Lower lobe of right lung (tissue), 2 donors: ENCODE data around the gene L1CAM. TPM values are rescaled to one million over a fixed set of nuclear protein-coding genes. Genes with fewer than 3 reads are reported as not detected.

Source experiments
- ATAC-seq, 2 donors: fragments of 200-7000 bp; cut with Tn5 transposase; one replicate each; pipeline ENCODE4 v1.9.1; 2020 to 2022; ENCODE audit warnings: mild to moderate bottlenecking in 2 of 2, moderate library complexity in 2 of 2
- DNase-seq: peaks from one replicate; pipeline ENCODE4 v3.0.0-alpha.2; 2020
- H3K27ac ChIP-seq: fragments of 200-600 bp; one replicate; pipeline ENCODE4 v1.8.0; 2022
- H3K27me3 ChIP-seq: fragments of 200-600 bp; one replicate; pipeline ENCODE4 v1.8.0; 2022; ENCODE audit warnings: low read depth
- H3K36me3 ChIP-seq: fragments of 200-600 bp; one replicate; pipeline ENCODE4 v1.8.0; 2022; ENCODE audit warnings: mild to moderate bottlenecking
- H3K4me1 ChIP-seq: fragments of 200-600 bp; one replicate; pipeline ENCODE4 v1.8.0; 2022
- H3K4me3 ChIP-seq: fragments of 200-600 bp; one replicate; pipeline ENCODE4 v1.8.0; 2022; ENCODE audit warnings: mild to moderate bottlenecking
- H3K9me3 ChIP-seq: fragments of 200-600 bp; one replicate; pipeline ENCODE4 v1.8.0; 2022
- intact Hi-C: fragments of 100-400 bp; cut with DNase I; formaldehyde crosslinking; loops from one replicate; pipeline ENCODE4 v1.11.0; 2022
- total RNA-seq: library from RNA; stranded (reverse); fragmentation: NEBNext Ultra II Directional; extraction: Animal tissue kit (Norgen Biotek cat#: 25700); gene quantifications from one replicate; pipeline ENCODE4 v1.2.1, GENCODE V29; 2021
- TF ChIP-seq, protein P1 (sequence below): fragments of 200-600 bp; IDR thresholded peaks from one replicate; pipeline ENCODE4 v1.8.0; 2022; ENCODE audit warnings: antibody characterized with exemption, mild to moderate bottlenecking
- donor health status: DM: no; HTN: yes; CAD: no; lungs with severe emphysema.

The L1CAM gene
- total RNA-seq, 1 donor from 2014 or later: 1.6 TPM

GRCh38 chrX:153932220-153932915 is 46.4 kb upstream of the L1CAM start:
- TF ChIP-seq, protein P1, sequence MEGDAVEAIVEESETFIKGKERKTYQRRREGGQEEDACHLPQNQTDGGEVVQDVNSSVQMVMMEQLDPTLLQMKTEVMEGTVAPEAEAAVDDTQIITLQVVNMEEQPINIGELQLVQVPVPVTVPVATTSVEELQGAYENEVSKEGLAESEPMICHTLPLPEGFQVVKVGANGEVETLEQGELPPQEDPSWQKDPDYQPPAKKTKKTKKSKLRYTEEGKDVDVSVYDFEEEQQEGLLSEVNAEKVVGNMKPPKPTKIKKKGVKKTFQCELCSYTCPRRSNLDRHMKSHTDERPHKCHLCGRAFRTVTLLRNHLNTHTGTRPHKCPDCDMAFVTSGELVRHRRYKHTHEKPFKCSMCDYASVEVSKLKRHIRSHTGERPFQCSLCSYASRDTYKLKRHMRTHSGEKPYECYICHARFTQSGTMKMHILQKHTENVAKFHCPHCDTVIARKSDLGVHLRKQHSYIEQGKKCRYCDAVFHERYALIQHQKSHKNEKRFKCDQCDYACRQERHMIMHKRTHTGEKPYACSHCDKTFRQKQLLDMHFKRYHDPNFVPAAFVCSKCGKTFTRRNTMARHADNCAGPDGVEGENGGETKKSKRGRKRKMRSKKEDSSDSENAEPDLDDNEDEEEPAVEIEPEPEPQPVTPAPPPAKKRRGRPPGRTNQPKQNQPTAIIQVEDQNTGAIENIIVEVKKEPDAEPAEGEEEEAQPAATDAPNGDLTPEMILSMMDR: no peak
- H3K4me3 ChIP-seq: no peak overlapping the region
- intact Hi-C loops: no loop called here

DNA sequence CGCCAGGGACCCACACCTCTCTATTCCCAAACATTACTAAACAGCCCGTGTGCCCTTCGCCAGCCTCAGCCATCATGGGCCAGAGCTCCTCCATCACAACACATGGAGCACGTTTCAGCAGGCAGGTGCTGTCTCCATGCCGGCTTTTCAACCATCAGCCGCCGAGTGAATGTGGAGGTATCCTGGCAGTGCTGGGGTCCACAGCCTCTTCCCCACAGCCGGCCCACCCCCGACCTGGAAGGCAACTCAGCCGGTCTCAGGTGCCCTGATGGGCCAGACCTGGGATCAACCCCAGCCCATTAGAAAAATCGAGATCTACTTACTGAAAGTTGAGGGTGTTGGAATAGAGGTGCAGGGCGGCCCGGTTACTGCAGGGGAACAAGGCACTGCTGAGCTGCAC is 45.8 kb upstream of the L1CAM start:
- DNase-seq (no peak), ATAC-seq (no peak)
- Histone ChIP-seq H3K9me3 (no peaks in the 10 kb centered on the region), H3K4me1 (peaks cover 26% of the 10 kb centered on the region), H3K27ac (no peak overlapping the region), H3K27me3 (no peaks in the 10 kb centered on the region), H3K36me3 (peaks cover 34% of the 10 kb centered on the region), H3K4me3 (no peak overlapping the region)
- TF ChIP-seq, protein P1: no peak
- intact Hi-C loops: no loop called here

More at GRCh38 chrX:153932220-153932915, 46.4 kb upstream of the L1CAM start:
- Histone ChIP-seq H3K27ac (no peak overlapping the region), H3K36me3 (peaks cover 34% of the 10 kb centered on the region), H3K27me3 (no peaks in the 10 kb centered on the region), H3K4me1 (peaks cover 22% of the 10 kb centered on the region), H3K9me3 (no peaks in the 10 kb centered on the region)
- DNase-seq (no peak), ATAC-seq (no peak)

DNA sequence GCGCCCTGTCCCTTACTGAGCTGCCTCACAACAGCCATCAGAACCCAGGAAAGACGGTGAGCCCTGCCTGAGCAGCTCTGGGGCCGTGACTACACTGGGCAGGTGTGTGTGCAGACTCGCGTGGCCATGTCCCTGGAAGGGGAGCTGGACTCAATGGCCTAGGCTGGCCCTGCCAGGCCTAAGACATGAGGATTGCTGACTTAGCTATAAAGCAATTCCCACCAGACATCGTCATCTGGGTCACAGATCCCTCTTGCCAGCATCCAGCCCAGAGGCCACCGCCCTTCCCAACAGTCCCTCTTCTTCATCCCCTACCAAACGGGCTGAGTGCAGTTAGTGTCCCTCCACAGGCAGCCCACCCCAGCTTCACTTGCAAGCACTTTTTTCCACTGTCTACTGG is 45.2 kb upstream of the L1CAM start:
- Histone ChIP-seq H3K4me1 (peaks cover 28% of the 10 kb centered on the region), H3K9me3 (no peaks in the 10 kb centered on the region), H3K4me3 (no peak overlapping the region), H3K36me3 (peaks cover 34% of the 10 kb centered on the region), H3K27me3 (no peaks in the 10 kb centered on the region), H3K27ac (no peak overlapping the region)
- TF ChIP-seq, protein P1: no peak
- ATAC-seq (no peak), DNase-seq (no peak)
- intact Hi-C loops: no loop called here

DNA sequence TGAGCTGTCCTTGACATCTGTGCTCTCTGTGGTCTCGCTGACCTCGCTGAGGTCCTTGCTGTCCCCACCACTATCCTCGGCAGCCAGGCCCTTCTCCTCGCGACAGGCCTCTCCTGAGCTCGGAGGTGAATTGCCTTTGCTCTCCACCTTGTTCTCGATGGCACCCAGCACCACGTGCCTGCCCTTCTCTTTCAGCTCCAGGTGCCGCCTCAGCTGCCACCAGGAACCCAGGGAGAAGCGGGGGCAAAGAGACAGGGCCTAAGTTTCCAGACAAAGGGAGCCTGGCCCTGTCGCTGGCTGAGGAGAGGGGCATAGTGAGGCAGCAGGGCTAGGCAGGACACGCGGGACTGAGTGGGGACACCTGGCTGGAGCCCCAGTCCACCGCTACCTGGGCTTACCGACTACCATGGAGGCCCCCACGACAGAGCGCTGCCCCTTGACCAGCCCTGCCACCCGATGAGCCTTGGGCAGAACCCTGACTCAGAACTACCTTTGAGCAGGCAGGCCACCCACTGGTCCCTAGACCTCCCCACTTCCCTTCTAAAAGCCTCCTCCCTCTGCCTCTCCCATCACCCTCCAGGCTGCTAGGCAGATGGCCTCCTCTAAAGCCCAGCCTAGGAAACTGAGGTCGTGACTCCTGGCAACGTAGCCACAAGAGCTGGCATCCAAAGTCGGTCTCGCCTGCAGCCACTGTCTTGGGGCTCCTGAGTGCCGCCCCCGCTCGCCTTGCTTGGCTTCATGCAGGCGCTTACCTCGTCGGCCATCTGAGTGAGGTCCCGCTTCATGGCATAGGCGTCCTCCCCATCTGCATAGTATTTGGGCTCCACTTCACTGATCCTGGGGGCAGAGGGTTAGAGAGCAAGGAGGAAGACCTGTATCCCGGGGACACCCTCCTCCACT is 44.3 kb upstream of the L1CAM start:
- Histone ChIP-seq H3K4me3 (no peak overlapping the region), H3K9me3 (no peaks in the 10 kb centered on the region), H3K36me3 (peaks cover 34% of the 10 kb centered on the region), H3K27me3 (no peaks in the 10 kb centered on the region), H3K27ac (no peak overlapping the region), H3K4me1 (peaks cover 28% of the 10 kb centered on the region)
- no peak for DNase-seq
- TF ChIP-seq, protein P1: no peak
- ATAC-seq: no peak
- intact Hi-C loops: no loop called here

DNA sequence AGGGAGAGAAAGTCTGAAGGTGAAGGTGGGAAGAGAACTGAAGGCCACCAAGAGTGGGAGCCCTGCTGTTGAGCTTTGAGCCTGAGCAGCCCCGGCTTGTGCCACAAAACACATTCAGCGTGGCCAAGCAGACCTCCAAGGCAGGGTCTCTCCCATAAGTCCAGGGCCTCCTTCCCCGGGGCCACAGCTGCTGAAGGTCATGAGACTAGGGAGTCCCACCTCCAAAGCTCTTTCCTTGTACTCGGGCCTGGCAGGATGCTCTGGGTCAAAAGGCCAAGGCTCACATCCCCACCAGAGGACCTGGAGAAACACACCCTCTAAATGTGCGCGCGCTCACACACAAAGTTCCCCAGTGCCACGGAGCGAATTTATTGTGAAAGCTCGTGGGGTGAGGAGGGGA is 43.6 kb upstream of the L1CAM start:
- peaks cover 28% of the 10 kb centered on the region for H3K4me1 ChIP-seq
- H3K9me3 ChIP-seq: no peaks in the 10 kb centered on the region
- no peak overlapping the region for H3K4me3 ChIP-seq
- TF ChIP-seq, protein P1: no peak
- H3K27me3 ChIP-seq: no peaks in the 10 kb centered on the region
- H3K36me3 ChIP-seq: peaks cover 34% of the 10 kb centered on the region
- intact Hi-C loops: no loop called here
- DNase-seq (no peak), ATAC-seq (no peak)
- no peak overlapping the region for H3K27ac ChIP-seq
